GM12878 (cell line): Measurements from ENCODE around the gene MMP14. TPM values are rescaled to one million over a fixed set of nuclear protein-coding genes. Genes with fewer than 3 reads are reported as not detected.

Experiments used
- ATAC-seq: fragments of 200-7000 bp; cut with Tn5 transposase; 3 replicates; pipeline ENCODE4 v1.9.1; 2020; ENCODE audit warnings: mild to moderate bottlenecking, moderate library complexity
- BruUV-seq: library from RNA; stranded (reverse); fragments of 400-500 nt; replicated peaks from 2 replicates; lab custom pipeline; 2021; lab: Mats Ljungman, UMichigan
- CTCF ChIA-PET: fragments of 300-600 bp; sonication (Branson Sonifier 250); formaldehyde crosslinking; extraction: SDS; loops from one replicate; lab custom pipeline; 2021; ENCODE audit warnings: inconsistent platforms; lab: Yijun Ruan, JAX
- POLR2A ChIA-PET: fragments of 350-600 bp; formaldehyde crosslinking; extraction: SDS; loops from one replicate; lab custom pipeline; 2021; ENCODE audit warnings: inconsistent platforms; lab: Charles Lee
- RAD21 ChIA-PET: fragments of 300-600 bp; sonication (Branson Sonifier 250); formaldehyde crosslinking; loops from one replicate; lab custom pipeline; 2023; ENCODE audit warnings: antibody characterized with exemption; ENCODE audit not compliant: unreplicated experiment; lab: Charles Lee
- SMC1A ChIA-PET: fragments of 300-600 bp; sonication (Branson Sonifier 250); formaldehyde crosslinking; loops from one replicate; lab custom pipeline; 2023; ENCODE audit not compliant: unreplicated experiment, uncharacterized antibody; lab: Charles Lee
- DNase-seq: peaks from one replicate; pipeline ENCODE4 v3.0.0-alpha.2; 2011; ENCODE audit warnings: low read depth, low spot score
- FAIRE-seq: peaks from 3 replicates; lab custom pipeline; 2011; peaks lifted over from hg19 to GRCh38; lab: Jason Lieb, UNC
- H2AFZ ChIP-seq: 2 replicates; pipeline ENCODE4 v1.6.0; 2011; ENCODE audit warnings: low read depth, low read length, control low read depth; ENCODE audit not compliant: control insufficient read depth
- H3K27ac ChIP-seq: 2 replicates; pipeline ENCODE4 v1.5.1; 2011; ENCODE audit warnings: control low read depth; ENCODE audit not compliant: control insufficient read depth, insufficient read depth
- H3K27me3 ChIP-seq, 2 experiments: replicated peaks in 1 of 2; 2 replicates each; pipeline versions ENCODE4 v1.6.0 to v1.6.1; 2011; ENCODE audit warnings: low read length in 1 of 2; ENCODE audit not compliant: control insufficient read depth in 2 of 2, insufficient read depth in 2 of 2
- H3K36me3 ChIP-seq, 2 experiments: 2 replicates each; pipeline ENCODE4 v1.5.1; 2011; ENCODE audit warnings: low read length in 1 of 2; ENCODE audit not compliant: control insufficient read depth in 2 of 2, insufficient read depth in 2 of 2
- H3K4me1 ChIP-seq: 2 replicates; pipeline ENCODE4 v1.6.1; 2011; ENCODE audit warnings: mild to moderate bottlenecking, low read length, moderate library complexity, mixed read lengths; ENCODE audit not compliant: control insufficient read depth, insufficient read depth
- H3K4me2 ChIP-seq: 2 replicates; pipeline ENCODE4 v1.6.0; 2011; ENCODE audit warnings: control low read depth; ENCODE audit not compliant: control insufficient read depth, insufficient read depth
- H3K4me3 ChIP-seq: fragments of 200-600 bp; sonication (generic); 2 replicates; pipeline ENCODE4 v1.5.1; 2016
- H3K79me2 ChIP-seq: 2 replicates; pipeline ENCODE4 v1.6.0; 2011; ENCODE audit warnings: low read length; ENCODE audit not compliant: control insufficient read depth, insufficient read depth
- H3K9ac ChIP-seq: 2 replicates; pipeline ENCODE4 v1.8.0; 2011; ENCODE audit warnings: low read length, control low read depth, mixed read lengths; ENCODE audit not compliant: control insufficient read depth, insufficient read depth
- H3K9me3 ChIP-seq: replicated peaks from 3 replicates; pipeline ENCODE4 v1.5.1; 2011; ENCODE audit warnings: mild to moderate bottlenecking, low read length; ENCODE audit not compliant: control insufficient read depth, insufficient read depth
- H4K20me1 ChIP-seq: 2 replicates; pipeline ENCODE4 v1.6.0; 2011; ENCODE audit not compliant: control insufficient read depth, insufficient read depth
- CEBPB ChIP-seq, 2 experiments: fragments of 150-350 bp in 1 of 2; IDR thresholded peaks; 2 replicates each; pipeline ENCODE4 v1.6.1; 2012 to 2014; ENCODE audit warnings: low read depth in 2 of 2, low read length in 2 of 2, borderline replicate concordance in 1 of 2, inconsistent platforms in 1 of 2
- CTCF ChIP-seq, 3 experiments: IDR thresholded peaks in 2 of 3; conservative IDR thresholded peaks in 1 of 3; 2 replicates each; pipeline ENCODE4 v1.5.1; 2011; ENCODE audit warnings: low read depth in 3 of 3, low read length in 3 of 3, mild to moderate bottlenecking in 3 of 3, control low read depth in 2 of 3, moderate library complexity in 2 of 3, inconsistent platforms in 1 of 3, mixed read lengths in 1 of 3; ENCODE audit not compliant: control insufficient read depth in 2 of 3, insufficient read depth in 1 of 3; ENCODE audit errors: extremely low read depth in 1 of 3
- EZH2 ChIP-seq: IDR thresholded peaks from 2 replicates; pipeline ENCODE4 v1.6.1; 2012; ENCODE audit warnings: low read depth, mild to moderate bottlenecking, control low read depth, inconsistent platforms, low read length, borderline replicate concordance; ENCODE audit not compliant: control insufficient read depth
- FOS ChIP-seq: IDR thresholded peaks from 3 replicates; pipeline ENCODE4 v1.6.1; 2011; ENCODE audit warnings: borderline replicate concordance; ENCODE audit not compliant: insufficient read length; ENCODE audit errors: extremely low read depth
- FOXK2 ChIP-seq: fragments of 450-650 bp; IDR thresholded peaks from 2 replicates; pipeline ENCODE4 v1.6.1; 2017; ENCODE audit warnings: mild to moderate bottlenecking, moderate library complexity
- IRF5 ChIP-seq: fragments of 450-650 bp; IDR thresholded peaks from 2 replicates; pipeline ENCODE4 v1.6.1; 2017; ENCODE audit warnings: borderline replicate concordance
- KLF5 ChIP-seq: fragments of 450-650 bp; IDR thresholded peaks from 2 replicates; pipeline ENCODE4 v1.6.1; 2014; ENCODE audit warnings: mild to moderate bottlenecking; ENCODE audit not compliant: partially characterized antibody
- PAX5 ChIP-seq: IDR thresholded peaks from 2 replicates; pipeline ENCODE4 v1.6.1; 2011; ENCODE audit warnings: low read depth, low read length, borderline replicate concordance
- PAX8 ChIP-seq: fragments of 450-650 bp; IDR thresholded peaks from 2 replicates; pipeline ENCODE4 v1.6.1; 2017; ENCODE audit warnings: mild to moderate bottlenecking, moderate library complexity
- RELA ChIP-seq: fragments of 450-650 bp; IDR thresholded peaks from 2 replicates; pipeline ENCODE4 v1.8.0; 2014; ENCODE audit warnings: borderline replicate concordance; ENCODE audit not compliant: partially characterized antibody
- RELB ChIP-seq: fragments of 450-650 bp; IDR thresholded peaks from 2 replicates; pipeline ENCODE4 v1.6.1; 2017; ENCODE audit warnings: low read depth, mild to moderate bottlenecking, moderate library complexity
- SP1 ChIP-seq: IDR thresholded peaks from one replicate; pipeline ENCODE4 v1.6.1; 2011; ENCODE audit warnings: low read depth, low read length
- STAT1 ChIP-seq: fragments of 450-650 bp; conservative IDR thresholded peaks from 2 replicates; pipeline ENCODE4 v1.6.1; 2014; ENCODE audit warnings: antibody characterized with exemption, mild to moderate bottlenecking
- TCF3 ChIP-seq: IDR thresholded peaks from 2 replicates; pipeline ENCODE4 v1.6.1; 2012; ENCODE audit warnings: low read depth, mild to moderate bottlenecking, low read length, borderline replicate concordance; ENCODE audit not compliant: insufficient read depth
- WGBS: methylation state at CpG from one replicate; pipeline ENCODE4 v1.1.6; 2016; ENCODE audit warnings: low lambda C conversion rate; ENCODE audit not compliant: insufficient replicate concordance, insufficient coverage; ENCODE audit errors: missing lambda C conversion rate; 5-methylcytosine and 5-hydroxymethylcytosine counted together
- in situ Hi-C: fragments of 300-500 bp; cut with MboI; formaldehyde crosslinking; loops from 9 replicates; pipeline ENCODE4 v1.14.3; 2018; ENCODE audit warnings: mixed read lengths
- intact Hi-C: fragments of 100-400 bp; cut with micrococcal nuclease; formaldehyde crosslinking; loops from one replicate; pipeline ENCODE4 v1.14.2; 2022; ENCODE audit not compliant: unreplicated experiment
- polyA plus RNA-seq, 11 experiments: library from polyadenylated mRNA; depleted of rRNA in 4 of 11; unstranded in 6 of 11; stranded (reverse) in 5 of 11; fragments of >200 nt; fragmentation: Nextera tagmentation in 4 of 11; fragmentation: Illumina TruSeq in 1 of 11; extraction: Ambion mirVana in 4 of 11; extraction: Trizol in 1 of 11; gene quantifications; 1 replicate in 1 of 11; 2 replicates in 10 of 11; pipeline versions ENCODE4 v1.2.1 to v1.2.3, GENCODE V29; 2011 to 2016; ENCODE audit warnings: inconsistent platforms in 2 of 11, missing spikeins in 2 of 11, low read depth in 1 of 11
- total RNA-seq, 4 experiments: library from RNA; depleted of rRNA in 3 of 4; stranded (reverse); fragments of >200 nt in 3 of 4; fragmentation: Illumina TruSeq in 1 of 4; extraction: Trizol in 1 of 4; gene quantifications; 2 replicates each; pipeline versions ENCODE4 v1.2.1 to v1.2.3, GENCODE V29; 2013 to 2021

The MMP14 gene
- total and polyA plus RNA-seq, 10 of the 15 experiments (the other 5 are each of a cell fraction or from before 2014, with no cell fraction given), result 0.31 to 1.9 (median 0.70) TPM; not detected in 2

- TF ChIP-seq FOS, result no peak
- no peak for TF ChIP-seq TCF3
- no peak for TF ChIP-seq RELB
- no peak for TF ChIP-seq PAX5
- TF ChIP-seq RELA, result no peak
- TF ChIP-seq CEBPB (IDR thresholded peaks at IDR 0.05; ENCODE audit: borderline replicate concordance in 1 of 2, low read depth in 2 of 2, low read length in 2 of 2), result no peak
- no peak for TF ChIP-seq IRF5
These were observed 57.3 kb downstream of the MMP14 start (continued) for GRCh38 chr14:22893706-22894105.

- Histone ChIP-seq H3K36me3 (peaks cover 0 to 5% of the 10 kb centered on the region in 2 experiments; a peak in 2 of 4 replicates), H3K4me2 (no peak overlapping the region), H2AFZ (no peak overlapping the region), H3K9ac (no peak overlapping the region), H3K4me3 (no peak overlapping the region), H3K27ac (no peak overlapping the region), H4K20me1 (no peaks in the 10 kb centered on the region; the same call in 1 of the 2 replicates), H3K9me3 (no peaks in the 10 kb centered on the region), H3K79me2 (no peaks in the 10 kb centered on the region), H3K4me1 (peaks cover 3% of the 10 kb centered on the region), H3K27me3 (no peaks in the 10 kb centered on the region)
- ChIA-PET SMC1A (interaction anchor here (0.7 to 2.6 kb wide), 6 partner anchors 9 to 236 kb away, joined by 3 to 17 read pairs (median 4); partner anchors contain the start of gene REM2), RAD21 (interaction anchor here (0.8 to 3.4 kb wide), 2 partner anchors 23 to 237 kb away, joined by 3 to 11 read pairs; partner anchors contain the start of gene LRP10), CTCF (interaction anchor here (0.5 to 4.8 kb wide), 8 partner anchors 10 to 325 kb away, joined by 3 to 58 read pairs (median 5); partner anchors contain the start of gene LRP10), POLR2A (interaction anchor here (0.9 to 1.2 kb wide), 2 partner anchors 23 kb away, joined by 3 read pairs; no protein-coding TSS in a partner anchor)
- FAIRE-seq (no peak), ATAC-seq (no peak), DNase-seq (no peak)
- 100% methylated on average over 1 of the region's 1 CpG for WGBS
- TF ChIP-seq SP1 (no peak), STAT1 (no peak), KLF5 (no peak), PAX8 (no peak), EZH2 (no peak), CTCF (IDR thresholded peaks at IDR 0.05 in 2 of 3, conservative IDR thresholded peaks at IDR 0.05 in 1 of 3; ENCODE audit: control insufficient read depth in 2 of 3, extremely low read depth in 1 of 3, insufficient read depth in 1 of 3, low read depth in 3 of 3, low read length in 3 of 3) (no peak), FOXK2 (no peak)
- in situ Hi-C loops (loop anchor here (5.0 kb wide), 1 partner anchor 323 kb away; no protein-coding TSS in a partner anchor), intact Hi-C loops (no loop called here)
- no TSS peak for BruUV-seq
These were observed 59.0 kb downstream of the MMP14 start for GRCh38 chr14:22895402-22895801.
